ENCODE data around the gene SMYD3. TPM values are rescaled to one million over a fixed set of nuclear protein-coding genes. Genes with fewer than 3 reads are reported as not detected.

SMYD3 gene
- total and polyA plus RNA-seq, 2 donors (not counting 1 experiment from before 2014, with no cell fraction given) = 69.4 to 83.1 TPM

GRCh38 chr1:245958016-245958415 is 549.1 kb downstream of the SMYD3 start:
- H3K9me3 ChIP-seq (ENCODE audit: control insufficient read depth, insufficient read depth, low read depth, low read length) = no peaks in the 10 kb centered on the region
- H3K79me2 ChIP-seq (ENCODE audit: control insufficient read depth, insufficient read depth, low read length) = no peaks in the 10 kb centered on the region
- no peak overlapping the region for H3K4me2 ChIP-seq (ENCODE audit: extremely low read depth, insufficient read depth, low read length)
- H4K20me1 ChIP-seq (ENCODE audit: control insufficient read depth, extremely low read depth, insufficient read depth, low read length) = no peaks in the 10 kb centered on the region
- TF ChIP-seq EZH2 (IDR thresholded peaks at IDR 0.05; ENCODE audit: low read length, missing control alignments) (no peak), CTCF (conservative IDR thresholded peaks at IDR 0.05 in 1 of 2, IDR thresholded peaks at IDR 0.05 in 1 of 2; ENCODE audit: low read depth in 1 of 2, low read length in 2 of 2) (no peak)
- no peaks in the 10 kb centered on the region for H3K36me3 ChIP-seq (ENCODE audit: control insufficient read depth, insufficient read depth, low read length)
- no peak overlapping the region for H2AFZ ChIP-seq (ENCODE audit: low read length)
- peaks cover 4% of the 10 kb centered on the region for H3K4me1 ChIP-seq (ENCODE audit: control insufficient read depth, extremely low read depth, insufficient read depth, low read length)
- no peak overlapping the region for H3K27ac ChIP-seq (ENCODE audit: insufficient read depth, low read length)
- no peak overlapping the region for H3K4me3 ChIP-seq (replicated peaks in 1 of 4; ENCODE audit: control extremely low read depth in 1 of 4, insufficient read depth in 1 of 4, low read depth in 3 of 4, low read length in 4 of 4)
- no peak overlapping the region for H3K9ac ChIP-seq (ENCODE audit: insufficient read depth, low read length)
- DNase-seq (ENCODE audit: low read depth in 2 of 2) = no peak
- no peaks in the 10 kb centered on the region for H3K27me3 ChIP-seq (ENCODE audit: control insufficient read depth, insufficient read depth, low read length)

GRCh38 chr1:245957427-245957826 is 549.7 kb downstream of the SMYD3 start:
- no peak for DNase-seq (ENCODE audit: low read depth in 2 of 2)
- H3K9me3 ChIP-seq (ENCODE audit: control insufficient read depth, insufficient read depth, low read depth, low read length) = no peaks in the 10 kb centered on the region
- no peaks in the 10 kb centered on the region for H4K20me1 ChIP-seq (ENCODE audit: control insufficient read depth, extremely low read depth, insufficient read depth, low read length)
- TF ChIP-seq CTCF (conservative IDR thresholded peaks at IDR 0.05 in 1 of 2, IDR thresholded peaks at IDR 0.05 in 1 of 2; ENCODE audit: low read depth in 1 of 2, low read length in 2 of 2) = no peak
- TF ChIP-seq EZH2 (IDR thresholded peaks at IDR 0.05; ENCODE audit: low read length, missing control alignments) = no peak
- no peak overlapping the region for H3K4me3 ChIP-seq (replicated peaks in 1 of 4; ENCODE audit: control extremely low read depth in 1 of 4, insufficient read depth in 1 of 4, low read depth in 3 of 4, low read length in 4 of 4)
- H3K27me3 ChIP-seq (ENCODE audit: control insufficient read depth, insufficient read depth, low read length) = no peaks in the 10 kb centered on the region
- no peaks in the 10 kb centered on the region for H3K79me2 ChIP-seq (ENCODE audit: control insufficient read depth, insufficient read depth, low read length)
- H3K9ac ChIP-seq (ENCODE audit: insufficient read depth, low read length) = no peak overlapping the region
- H3K36me3 ChIP-seq (ENCODE audit: control insufficient read depth, insufficient read depth, low read length) = no peaks in the 10 kb centered on the region
- H3K4me2 ChIP-seq (ENCODE audit: extremely low read depth, insufficient read depth, low read length) = no peak overlapping the region
- no peak overlapping the region for H2AFZ ChIP-seq (ENCODE audit: low read length)
- no peak overlapping the region for H3K27ac ChIP-seq (ENCODE audit: insufficient read depth, low read length)
- peaks cover 4% of the 10 kb centered on the region for H3K4me1 ChIP-seq (ENCODE audit: control insufficient read depth, extremely low read depth, insufficient read depth, low read length)

GRCh38 chr1:245956225-245956624 is 550.9 kb downstream of the SMYD3 start:
- Histone ChIP-seq H3K27ac (ENCODE audit: insufficient read depth, low read length) (no peak overlapping the region), H2AFZ (ENCODE audit: low read length) (no peak overlapping the region), H4K20me1 (ENCODE audit: control insufficient read depth, extremely low read depth, insufficient read depth, low read length) (no peaks in the 10 kb centered on the region), H3K4me3 (replicated peaks in 1 of 4; ENCODE audit: control extremely low read depth in 1 of 4, insufficient read depth in 1 of 4, low read depth in 3 of 4, low read length in 4 of 4) (no peak overlapping the region), H3K9ac (ENCODE audit: insufficient read depth, low read length) (no peak overlapping the region), H3K4me1 (ENCODE audit: control insufficient read depth, extremely low read depth, insufficient read depth, low read length) (peaks cover 4% of the 10 kb centered on the region), H3K79me2 (ENCODE audit: control insufficient read depth, insufficient read depth, low read length) (no peaks in the 10 kb centered on the region), H3K27me3 (ENCODE audit: control insufficient read depth, insufficient read depth, low read length) (no peaks in the 10 kb centered on the region), H3K36me3 (ENCODE audit: control insufficient read depth, insufficient read depth, low read length) (no peaks in the 10 kb centered on the region), H3K4me2 (ENCODE audit: extremely low read depth, insufficient read depth, low read length) (no peak overlapping the region), H3K9me3 (ENCODE audit: control insufficient read depth, insufficient read depth, low read depth, low read length) (no peaks in the 10 kb centered on the region)
- TF ChIP-seq EZH2 (IDR thresholded peaks at IDR 0.05; ENCODE audit: low read length, missing control alignments) (no peak), CTCF (conservative IDR thresholded peaks at IDR 0.05 in 1 of 2, IDR thresholded peaks at IDR 0.05 in 1 of 2; ENCODE audit: low read depth in 1 of 2, low read length in 2 of 2) (no peak)
- peak in 1 of 2 donors; percentile 45 for DNase-seq (ENCODE audit: low read depth in 2 of 2)
